HG03175 (cell line): ENCODE data around the gene GLB1L2.

Experiments
- ATAC-seq: cut with Tn5 transposase; IDR thresholded peaks from one replicate; pipeline ENCODE4 v1.9.1; 2021; ENCODE audit warnings: mild to moderate bottlenecking, moderate library complexity; ENCODE audit not compliant: unreplicated experiment

Gene GLB1L2

DNA sequence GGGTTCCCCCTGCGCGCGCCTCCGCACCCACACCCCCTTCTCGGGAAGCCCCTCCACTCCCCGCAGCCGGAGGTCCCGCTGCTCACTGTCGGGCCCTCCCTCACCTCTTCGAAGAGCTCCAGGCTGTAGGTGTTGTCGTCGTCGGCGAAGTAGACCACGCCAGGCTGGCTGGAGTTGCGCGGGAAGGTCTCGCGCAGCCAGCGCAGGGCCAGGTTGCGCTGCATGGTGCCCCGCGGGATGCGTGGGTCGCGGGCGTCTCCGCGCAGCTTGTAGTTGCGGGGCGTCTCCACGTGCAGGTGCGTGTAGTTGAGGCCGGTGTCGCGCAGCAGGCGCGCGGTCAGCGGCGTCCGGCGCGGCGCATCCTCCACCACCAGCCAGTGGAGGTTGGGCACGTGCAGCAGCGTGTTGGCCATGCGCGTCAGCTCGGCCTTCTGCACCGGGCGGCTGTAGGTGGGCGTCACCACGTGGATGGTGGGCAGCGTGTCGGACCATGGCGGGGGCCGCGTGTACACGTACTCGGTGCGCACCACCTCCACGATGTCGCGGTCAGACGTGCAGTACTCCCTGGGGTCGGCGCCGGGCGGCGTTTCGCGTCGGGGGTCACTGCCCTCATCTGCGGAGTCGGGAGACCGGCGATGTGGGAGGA is 51.9 kb downstream of the GLB1L2 start:
- no peak for ATAC-seq

DNA sequence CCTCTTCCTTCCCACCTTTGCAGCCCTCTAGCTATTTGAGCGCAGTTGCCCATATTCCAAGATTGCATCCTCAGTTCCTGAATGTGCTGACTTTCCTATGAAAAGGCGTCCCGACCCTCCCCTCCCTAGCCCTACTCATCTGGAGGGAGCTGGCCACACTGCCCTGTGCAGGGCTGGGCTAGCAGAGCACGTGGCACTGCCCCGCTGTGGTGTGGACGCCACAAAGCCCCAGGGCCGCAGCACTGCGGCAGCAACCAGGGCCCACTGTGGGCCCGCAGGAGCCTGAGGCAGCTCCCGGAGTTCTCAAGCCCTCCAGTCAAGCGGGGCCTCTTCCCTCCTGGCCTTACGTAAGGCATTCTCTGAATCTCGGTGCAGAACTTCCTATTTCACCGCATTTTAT is 52.6 kb downstream of the GLB1L2 start:
- ATAC-seq = no peak

DNA sequence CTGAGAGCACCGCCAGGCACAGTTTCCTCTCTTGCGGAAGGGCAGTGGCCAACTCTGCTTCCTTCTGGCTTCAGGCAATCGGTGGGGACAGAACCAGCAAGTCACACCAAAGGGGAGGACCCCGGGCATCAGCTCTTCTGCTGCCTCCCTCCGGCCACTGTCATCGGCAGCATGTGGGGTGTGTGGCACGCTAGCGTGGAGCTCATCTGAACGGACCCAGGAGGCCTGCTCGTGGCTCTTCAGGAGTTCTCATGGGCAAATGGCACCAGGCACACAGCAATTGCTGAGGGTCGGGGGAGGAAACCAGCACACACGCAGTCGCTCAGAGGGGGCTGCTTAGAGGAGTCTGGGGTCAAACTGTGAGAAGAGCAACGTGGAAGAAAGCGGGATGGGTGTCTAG is 53.4 kb downstream of the GLB1L2 start:
- no peak for ATAC-seq

DNA sequence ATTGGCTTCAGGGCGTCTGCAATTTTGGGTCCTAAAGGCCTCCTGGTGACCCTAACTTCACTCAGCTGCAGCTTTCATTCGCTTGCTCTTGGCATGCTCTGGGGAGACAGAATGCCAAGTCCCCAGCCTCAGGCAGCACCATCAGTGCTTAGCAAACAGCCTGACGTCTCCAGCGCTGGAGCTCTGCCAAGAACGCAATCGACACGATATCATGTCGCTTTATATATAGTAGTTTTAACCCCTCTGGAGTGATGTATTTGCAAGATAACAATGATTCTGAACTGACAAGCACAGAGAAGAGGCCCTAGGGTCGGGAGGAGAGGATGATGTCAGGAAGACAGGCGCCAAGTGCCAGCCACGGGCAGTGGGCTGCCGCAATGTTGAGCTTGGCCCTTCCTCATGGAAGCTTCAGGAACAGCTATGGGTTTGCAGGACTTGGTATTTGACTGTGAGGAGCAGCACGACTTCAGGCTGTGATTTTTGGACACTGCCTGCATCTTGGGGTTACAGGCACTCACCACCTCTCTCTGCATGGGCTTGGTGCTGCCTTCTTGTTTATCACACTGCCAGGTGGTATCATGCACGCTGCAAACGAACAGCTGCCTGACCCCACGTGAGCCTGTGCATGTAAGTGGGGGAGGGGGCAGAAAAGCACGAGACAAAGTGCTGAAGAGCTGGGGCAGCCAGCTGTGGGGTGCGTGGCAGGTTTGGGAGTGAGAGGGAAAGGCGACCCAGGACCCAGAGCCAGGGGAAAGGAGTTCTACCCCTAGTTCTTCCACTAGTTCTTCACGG is 54.2 kb downstream of the GLB1L2 start:
- no peak for ATAC-seq

DNA sequence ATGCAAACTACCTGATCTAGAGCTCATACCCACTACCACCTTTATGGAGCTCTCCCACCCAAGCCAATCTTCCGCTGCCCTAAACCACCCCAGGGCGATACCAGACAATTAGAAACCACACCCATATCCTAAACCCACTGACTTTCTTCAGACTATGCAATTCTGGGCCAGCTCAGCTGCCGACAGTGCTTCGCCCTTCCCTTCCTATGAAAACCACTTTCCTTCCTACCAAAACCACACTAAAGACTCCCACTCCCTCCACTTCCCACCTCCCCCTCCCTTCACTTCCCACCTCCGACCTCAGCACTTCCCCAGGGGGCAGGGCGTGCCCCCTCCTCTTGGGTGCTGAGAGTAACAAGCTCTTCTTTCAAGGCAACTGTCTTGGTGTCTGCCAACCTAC is 55.2 kb downstream of the GLB1L2 start:
- ATAC-seq = no peak

DNA sequence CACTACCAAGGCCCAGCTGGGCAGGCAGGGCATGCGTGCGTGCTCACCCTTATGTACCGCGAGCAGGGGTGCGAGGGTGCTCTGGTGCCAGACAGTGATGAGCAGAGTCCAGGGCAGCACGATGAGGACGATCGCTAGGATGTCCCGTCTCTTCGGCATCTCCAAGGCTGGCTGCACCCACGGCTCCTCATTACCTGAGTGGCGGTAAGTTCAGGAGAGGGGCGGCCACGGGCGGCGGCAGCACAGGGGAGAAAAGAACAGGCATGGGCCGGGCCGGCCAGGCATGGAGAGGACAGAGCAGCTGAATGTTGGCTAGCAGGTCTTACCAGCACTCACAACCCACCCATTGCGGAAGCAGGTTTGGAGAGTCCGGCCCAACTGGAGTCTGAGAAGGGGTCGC is 55.7 kb downstream of the GLB1L2 start:
- ATAC-seq = no peak

DNA sequence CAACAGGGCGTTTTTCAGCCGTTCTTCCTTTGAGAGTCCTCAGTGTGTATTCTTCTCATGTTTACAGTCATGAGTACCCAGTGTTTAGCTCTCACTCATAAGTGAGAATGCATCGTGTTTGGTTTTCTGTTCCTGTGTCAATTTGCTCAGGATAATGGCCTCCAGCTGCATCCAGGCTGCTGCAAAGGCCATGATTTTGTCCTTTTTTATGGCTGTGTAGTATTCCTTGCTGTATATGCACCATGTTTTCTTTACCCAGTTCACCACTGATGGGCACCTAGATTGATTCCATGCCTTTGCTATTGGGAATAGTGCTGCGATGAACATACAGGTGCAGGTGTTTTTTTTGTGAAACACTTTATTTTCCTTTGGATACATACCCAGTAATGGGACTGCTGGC is 56.8 kb downstream of the GLB1L2 start:
- no peak for ATAC-seq

DNA sequence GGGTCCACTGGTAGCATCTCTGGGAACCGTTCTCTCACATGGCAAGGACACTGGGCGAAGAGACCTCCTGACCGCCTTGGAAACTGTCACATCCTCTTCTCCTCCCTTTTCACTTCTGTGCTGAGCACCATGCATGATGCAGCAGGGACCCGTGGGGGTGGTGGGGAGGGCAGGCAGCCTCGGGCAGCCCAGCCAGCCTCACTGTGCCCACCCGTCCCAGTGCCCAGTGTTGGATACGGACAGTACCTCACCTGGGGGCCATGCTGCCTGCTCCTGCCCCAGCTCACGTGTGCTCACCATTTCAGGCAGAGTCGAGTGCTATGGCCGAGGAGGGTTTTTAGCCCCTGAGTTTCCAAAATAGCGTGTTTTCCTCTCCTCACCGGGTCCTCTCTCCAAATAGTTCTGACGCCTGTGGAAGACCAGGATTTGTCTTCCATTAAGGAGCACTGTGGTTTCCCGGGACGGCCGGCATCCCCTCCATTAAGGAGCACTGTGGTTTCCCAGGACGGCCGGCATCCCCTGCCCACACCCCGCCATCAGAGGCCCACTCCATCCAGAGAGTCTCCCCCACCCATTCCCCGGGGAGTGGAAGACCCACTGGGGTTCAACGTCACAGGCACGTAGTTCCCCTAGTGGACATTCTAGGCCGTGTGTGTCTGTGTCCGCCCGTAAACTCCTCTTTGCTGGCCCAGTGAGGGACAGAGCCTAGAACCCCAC is 57.8 kb downstream of the GLB1L2 start:
- ATAC-seq = no peak

DNA sequence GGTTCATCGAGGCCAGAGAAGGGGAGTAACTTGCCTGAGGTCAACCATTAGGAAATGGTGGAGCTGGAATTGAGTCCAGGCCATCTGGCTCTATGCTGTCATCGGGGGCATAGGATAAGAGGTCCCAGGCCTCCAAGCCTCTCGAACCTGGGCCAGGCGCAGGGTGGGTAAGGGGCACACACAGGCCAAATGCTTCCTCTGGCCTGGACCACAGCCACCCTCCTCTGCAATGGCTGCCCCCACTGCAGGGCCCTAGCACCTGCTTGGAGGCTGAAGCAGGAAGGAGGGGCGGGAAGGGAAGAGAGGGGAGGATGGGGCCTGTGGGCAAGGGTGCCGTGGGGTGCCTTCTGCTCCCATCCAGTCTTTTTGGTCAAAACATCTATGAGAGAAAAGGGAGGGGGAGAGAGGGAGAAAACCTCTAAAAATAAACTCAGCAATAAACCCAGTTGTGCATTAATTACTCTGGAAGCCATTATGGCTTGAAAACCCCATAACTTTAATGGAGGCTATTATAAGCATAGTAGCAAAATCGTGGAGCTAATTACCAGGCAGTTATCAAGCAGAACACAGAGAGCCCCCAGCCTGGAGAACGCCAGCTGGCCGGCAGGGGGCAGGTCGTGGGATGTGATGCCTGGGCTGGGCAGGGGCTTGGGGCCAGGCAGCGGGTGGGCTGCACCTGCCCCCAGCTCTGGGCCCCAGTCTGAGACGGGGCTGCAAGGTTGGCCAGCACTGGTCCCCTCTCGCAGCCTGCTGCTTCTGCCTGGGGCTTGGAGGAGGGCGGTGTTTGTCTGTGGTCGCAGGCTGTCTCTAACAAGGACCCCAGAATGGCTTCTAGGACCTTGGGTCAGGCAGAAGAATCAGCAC is 59.1 kb downstream of the GLB1L2 start:
- no peak for ATAC-seq

DNA sequence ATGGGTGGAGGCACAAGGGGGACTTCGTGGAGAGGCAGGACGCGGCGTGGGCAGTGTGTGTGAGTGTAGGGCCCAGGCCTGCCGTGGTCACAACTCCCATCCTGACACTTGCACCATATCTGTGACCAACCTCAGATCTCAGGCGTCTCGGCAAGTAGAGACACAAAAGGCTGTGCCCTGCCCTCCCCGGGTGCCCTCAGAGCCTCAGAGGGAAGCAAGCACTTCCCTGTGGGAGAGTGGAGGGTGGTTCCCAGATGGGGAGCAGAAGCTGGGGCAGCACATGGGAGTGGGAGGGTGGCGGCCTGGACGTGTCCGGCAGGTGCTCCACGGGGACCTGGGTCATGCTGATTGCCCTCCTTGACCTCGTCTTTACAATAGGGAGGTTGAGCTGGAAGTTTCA is 59.9 kb downstream of the GLB1L2 start:
- no peak for ATAC-seq

DNA sequence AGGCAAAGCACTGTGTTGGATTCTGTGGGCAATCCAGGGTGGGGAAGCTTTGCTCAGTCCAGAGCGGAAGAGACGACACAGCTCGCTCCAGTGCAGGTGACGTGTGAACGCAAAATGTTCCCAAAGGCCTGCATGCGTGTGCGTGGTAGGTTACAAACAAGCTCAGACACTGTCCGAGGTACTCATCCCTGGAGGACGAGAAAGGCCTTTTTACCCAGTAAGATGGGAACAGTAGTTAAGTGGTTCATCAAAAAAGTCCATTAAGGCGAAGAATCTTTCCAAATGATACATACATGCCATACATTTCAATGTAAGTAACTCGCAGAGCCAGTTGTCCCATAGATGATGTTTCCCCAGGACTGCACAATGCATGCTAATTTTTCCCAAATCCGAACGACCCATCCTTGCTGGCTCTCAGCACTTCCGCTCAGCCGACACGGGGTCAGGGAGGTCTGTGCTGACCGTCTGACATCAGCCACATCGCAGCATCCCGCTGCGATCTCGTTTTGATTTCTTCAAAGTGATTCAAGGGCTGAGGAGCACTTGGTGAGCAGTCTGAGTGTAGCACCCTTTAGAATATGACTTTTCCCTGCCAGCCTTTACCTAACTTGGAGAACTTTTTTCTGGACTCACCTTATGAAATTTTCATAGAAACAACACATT is 61.3 kb downstream of the GLB1L2 start:
- no peak for ATAC-seq

DNA sequence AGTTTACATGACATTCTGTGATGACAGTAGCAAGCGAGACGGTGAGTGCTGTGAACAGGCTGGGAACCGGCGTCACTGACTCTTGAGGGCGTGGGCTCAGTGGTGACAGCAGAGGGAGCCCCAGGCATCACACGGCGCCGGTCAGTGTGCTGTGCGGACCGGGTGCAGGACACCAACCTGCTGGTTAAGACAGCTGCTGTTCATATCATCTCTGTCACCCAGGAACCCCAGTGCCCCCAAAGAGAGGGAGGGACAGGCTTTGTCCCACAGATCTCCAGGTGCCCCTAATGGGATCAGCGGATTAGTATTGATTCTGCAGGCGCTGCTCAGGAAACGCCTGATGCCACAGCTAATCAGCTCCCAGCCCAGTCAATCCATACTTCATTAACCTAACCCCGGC is 61.9 kb downstream of the GLB1L2 start:
- ATAC-seq = no peak

DNA sequence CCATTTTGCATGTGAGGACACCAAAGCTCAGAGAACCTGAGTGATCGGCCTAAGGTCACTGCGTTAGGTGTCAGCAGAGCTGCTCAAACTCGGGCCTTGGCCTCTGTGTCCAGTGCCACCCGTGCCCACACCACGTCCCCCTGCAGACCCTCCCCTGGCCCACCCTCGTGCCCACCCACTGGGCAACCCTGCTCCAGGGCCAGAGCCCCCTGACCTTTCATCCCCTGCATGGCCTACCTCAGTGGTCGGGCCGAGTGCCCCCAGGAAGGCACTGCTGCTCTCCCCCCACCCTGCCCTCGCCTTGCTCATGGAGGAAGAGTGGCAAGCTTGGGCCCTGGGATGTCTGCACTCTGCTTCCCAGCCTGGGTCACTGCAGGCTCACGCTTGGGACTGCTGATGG is 62.5 kb downstream of the GLB1L2 start:
- no peak for ATAC-seq

DNA sequence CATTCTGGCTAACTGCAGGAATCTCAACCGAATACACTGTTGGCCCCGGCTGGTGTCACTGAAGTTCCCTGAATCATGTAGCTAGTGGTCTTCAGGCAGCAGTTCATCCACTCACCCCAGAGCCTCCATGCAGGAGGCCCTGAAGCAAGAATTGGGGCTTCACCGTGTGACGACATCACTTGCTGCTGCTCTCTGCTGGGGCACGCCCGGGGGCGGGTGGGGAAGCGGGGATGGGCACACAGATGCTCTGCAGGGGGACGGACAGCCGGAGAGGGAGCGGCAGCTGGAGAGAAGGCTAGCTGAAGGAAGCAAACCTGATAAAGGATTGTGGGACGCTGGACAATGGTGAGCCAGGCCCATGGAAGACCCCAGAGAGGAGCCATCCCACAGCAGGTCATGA is 63.2 kb downstream of the GLB1L2 start:
- no peak for ATAC-seq

DNA sequence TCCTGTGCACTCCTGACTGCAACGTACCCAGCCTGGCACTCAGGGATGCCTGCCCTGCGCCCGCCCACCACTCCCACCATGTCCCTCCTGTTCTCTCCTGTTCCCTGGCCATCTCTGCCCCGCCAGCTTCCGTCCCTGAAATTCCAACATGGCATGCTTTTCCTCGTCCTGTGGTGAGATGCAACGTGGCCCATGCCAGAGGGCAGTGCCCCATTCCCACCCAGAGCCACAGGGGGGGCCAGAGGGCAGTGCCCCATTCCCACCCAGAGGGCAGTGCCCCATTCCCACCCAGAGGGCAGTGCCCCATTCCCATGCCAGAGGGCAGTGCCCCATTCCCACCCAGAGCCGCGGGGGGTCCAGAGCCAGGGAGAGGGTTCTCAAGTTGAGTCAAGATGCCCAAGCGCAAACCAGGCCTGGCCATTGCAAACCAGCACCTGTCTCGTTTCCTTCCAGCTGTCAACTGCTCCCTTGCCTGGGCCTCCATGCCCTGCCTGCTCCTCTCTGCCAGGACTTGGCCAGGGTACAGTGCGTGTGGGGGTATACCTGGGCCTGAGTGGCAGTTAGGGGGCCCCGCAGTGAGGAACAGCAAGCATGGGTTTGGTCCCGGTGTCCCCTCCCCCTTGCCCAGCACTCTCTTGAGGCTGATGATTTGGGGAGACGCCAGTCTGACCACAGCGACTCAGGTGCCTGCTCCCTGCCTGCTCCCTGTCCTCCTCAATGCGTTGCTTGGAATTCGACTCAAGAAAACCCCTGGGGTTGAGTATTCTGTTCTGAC is 65.7 kb downstream of the GLB1L2 start:
- no peak for ATAC-seq

DNA sequence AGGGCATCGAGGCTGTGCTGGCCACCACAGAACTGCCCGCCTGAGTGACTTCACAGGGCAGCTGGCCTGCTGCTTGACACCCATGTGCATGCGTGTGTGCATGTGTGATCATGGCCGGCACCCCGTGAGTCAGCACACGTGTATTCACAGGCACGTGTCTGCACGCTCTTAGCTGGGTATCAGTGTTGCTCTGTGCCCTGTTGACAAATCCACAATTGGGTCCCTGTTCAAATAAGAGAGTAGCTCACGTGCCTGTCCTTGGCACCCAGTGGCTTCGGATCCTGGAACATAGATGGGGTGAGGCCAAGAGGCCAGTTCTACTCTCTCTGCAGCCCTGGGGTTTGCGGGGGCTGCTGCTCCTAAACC is 66.3 kb downstream of the GLB1L2 start:
- ATAC-seq = no peak

DNA sequence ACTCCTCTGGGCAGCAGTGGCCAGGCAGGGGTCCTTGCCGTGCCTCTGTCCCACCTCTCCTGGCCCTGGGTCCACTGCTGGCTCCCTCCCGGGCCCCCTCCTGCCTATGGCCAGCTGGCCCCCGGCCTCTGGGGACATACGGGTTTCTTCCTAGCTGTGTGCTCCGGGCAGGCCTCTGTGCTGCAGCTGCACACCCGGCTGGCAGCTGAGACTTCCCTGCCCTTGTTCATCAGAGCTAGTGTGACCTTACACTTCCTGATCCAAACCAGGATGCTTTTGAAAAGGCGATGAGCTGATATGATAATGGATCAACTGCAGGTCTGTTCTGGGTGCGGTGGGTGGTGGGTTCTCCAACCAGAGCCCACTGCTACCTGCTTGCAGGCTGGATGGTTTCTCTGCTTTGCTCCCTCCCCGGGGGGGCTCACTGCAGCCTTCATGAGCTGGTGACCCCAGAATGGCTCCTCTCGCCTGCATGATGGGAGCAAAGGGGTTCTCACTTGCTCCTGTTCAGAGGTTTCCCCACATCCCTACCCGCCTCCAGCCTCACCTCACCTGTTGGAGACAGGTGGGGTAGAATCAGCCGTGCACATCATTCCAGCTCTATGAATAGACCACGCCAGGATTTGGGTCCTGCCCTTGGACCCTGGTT is 67.0 kb downstream of the GLB1L2 start:
- no peak for ATAC-seq

DNA sequence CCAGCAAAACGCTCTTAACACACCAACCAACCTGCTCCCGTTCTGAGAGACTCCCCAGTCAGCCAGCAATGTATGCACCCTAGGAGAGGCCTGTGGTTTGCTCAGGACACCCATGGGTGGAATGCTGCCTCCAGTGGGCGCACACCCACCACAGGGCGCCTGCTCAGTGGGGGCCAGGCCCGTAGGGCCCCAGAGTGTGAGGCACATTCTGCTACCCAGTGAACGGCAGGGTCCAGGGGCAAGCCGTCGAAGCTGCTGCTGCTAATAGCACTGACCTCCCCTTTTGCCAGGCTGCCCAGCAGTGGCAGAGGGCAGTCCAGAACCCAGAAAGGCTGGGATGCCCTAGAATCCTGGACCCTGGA is 67.5 kb downstream of the GLB1L2 start:
- no peak for ATAC-seq

DNA sequence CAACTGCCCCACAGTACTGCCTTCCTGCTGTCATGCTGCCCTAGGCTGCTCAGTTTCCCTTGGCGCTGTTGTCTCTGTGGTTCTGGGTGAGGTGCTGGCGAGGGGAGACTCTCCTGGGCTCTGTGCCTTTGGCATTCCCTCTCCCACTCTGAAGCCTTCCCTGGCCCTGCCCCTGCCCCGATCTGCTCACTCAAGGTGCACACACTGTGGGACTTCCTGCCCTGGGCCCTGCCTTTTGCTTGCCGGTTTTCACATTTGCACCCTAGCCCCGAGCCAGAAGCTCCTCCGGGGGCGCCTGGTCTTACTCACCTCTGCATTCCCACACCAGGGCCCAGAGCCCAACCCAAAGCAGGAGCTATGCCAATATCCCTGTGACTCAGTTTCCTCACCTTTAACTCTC is 68.2 kb downstream of the GLB1L2 start:
- ATAC-seq = no peak
